ENCODE measurements around the gene IL13. TPM values are rescaled to one million over a fixed set of nuclear protein-coding genes. Genes with fewer than 3 reads are reported as not detected.

Gene IL13
- total RNA-seq, 1 donor from 2014 or later, result not detected

- no peak for TF ChIP-seq CTCF (IDR thresholded peaks at IDR 0.05; ENCODE audit: partially characterized antibody, unreplicated experiment)
- peaks cover 28% of the 10 kb centered on the region for H3K36me3 Mint-ChIP-seq (ENCODE audit: unreplicated experiment)
Measured at GRCh38 chr5:132644177-132644576, 13.8 kb upstream of the IL13 start.

GRCh38 chr5:132646583-132647266 lies 11.2 kb upstream of the IL13 start:
- H3K9me3 Mint-ChIP-seq (ENCODE audit: unreplicated experiment), result peaks cover 11% of the 10 kb centered on the region
- DNase-seq, result no peak
- H3K36me3 Mint-ChIP-seq (ENCODE audit: unreplicated experiment), result peaks cover 28% of the 10 kb centered on the region
- no peak overlapping the region for H3K27ac Mint-ChIP-seq (ENCODE audit: unreplicated experiment)
- no peaks in the 10 kb centered on the region for H3K4me1 Mint-ChIP-seq (ENCODE audit: low read depth, unreplicated experiment)
- no peak overlapping the region for H3K4me3 Mint-ChIP-seq (ENCODE audit: unreplicated experiment)
- TF ChIP-seq CTCF (IDR thresholded peaks at IDR 0.05; ENCODE audit: partially characterized antibody, unreplicated experiment), result no peak
- peaks cover 6% of the 10 kb centered on the region for H3K27me3 Mint-ChIP-seq (ENCODE audit: unreplicated experiment)

More at GRCh38 chr5:132644177-132644576, 13.8 kb upstream of the IL13 start:
- peaks cover 11% of the 10 kb centered on the region for H3K9me3 Mint-ChIP-seq (ENCODE audit: unreplicated experiment)
- DNase-seq, result no peak
- H3K4me1 Mint-ChIP-seq (ENCODE audit: low read depth, unreplicated experiment), result no peaks in the 10 kb centered on the region
- H3K27ac Mint-ChIP-seq (ENCODE audit: unreplicated experiment), result no peak overlapping the region
- no peak overlapping the region for H3K4me3 Mint-ChIP-seq (ENCODE audit: unreplicated experiment)
- peaks cover 6% of the 10 kb centered on the region for H3K27me3 Mint-ChIP-seq (ENCODE audit: unreplicated experiment)

GRCh38 chr5:132647473-132647872 lies 10.5 kb upstream of the IL13 start:
- Mint-ChIP-seq H3K4me1 (ENCODE audit: low read depth, unreplicated experiment) (no peaks in the 10 kb centered on the region), H3K9me3 (ENCODE audit: unreplicated experiment) (peaks cover 11% of the 10 kb centered on the region), H3K27me3 (ENCODE audit: unreplicated experiment) (peaks cover 6% of the 10 kb centered on the region), H3K36me3 (ENCODE audit: unreplicated experiment) (peaks cover 28% of the 10 kb centered on the region), H3K4me3 (ENCODE audit: unreplicated experiment) (no peak overlapping the region), H3K27ac (ENCODE audit: unreplicated experiment) (no peak overlapping the region)
- DNase-seq, result no peak
- no peak for TF ChIP-seq CTCF (IDR thresholded peaks at IDR 0.05; ENCODE audit: partially characterized antibody, unreplicated experiment)

GRCh38 chr5:132648355-132648754 lies 9.6 kb upstream of the IL13 start:
- Mint-ChIP-seq H3K4me3 (ENCODE audit: unreplicated experiment) (no peak overlapping the region), H3K9me3 (ENCODE audit: unreplicated experiment) (peaks cover 11% of the 10 kb centered on the region), H3K27me3 (ENCODE audit: unreplicated experiment) (peaks cover 6% of the 10 kb centered on the region), H3K36me3 (ENCODE audit: unreplicated experiment) (peaks cover 28% of the 10 kb centered on the region), H3K4me1 (ENCODE audit: low read depth, unreplicated experiment) (peaks cover under 1% of the 10 kb centered on the region), H3K27ac (ENCODE audit: unreplicated experiment) (no peak overlapping the region)
- DNase-seq, result no peak
- TF ChIP-seq CTCF (IDR thresholded peaks at IDR 0.05; ENCODE audit: partially characterized antibody, unreplicated experiment), result no peak

- TF ChIP-seq CTCF (IDR thresholded peaks at IDR 0.05; ENCODE audit: partially characterized antibody, unreplicated experiment), result no peak
- Mint-ChIP-seq H3K9me3 (ENCODE audit: unreplicated experiment) (peaks cover 8% of the 10 kb centered on the region), H3K27me3 (ENCODE audit: unreplicated experiment) (peaks cover 4% of the 10 kb centered on the region), H3K4me3 (ENCODE audit: unreplicated experiment) (no peak overlapping the region), H3K27ac (ENCODE audit: unreplicated experiment) (no peak overlapping the region), H3K36me3 (ENCODE audit: unreplicated experiment) (peaks cover 15% of the 10 kb centered on the region), H3K4me1 (ENCODE audit: low read depth, unreplicated experiment) (peaks cover 8% of the 10 kb centered on the region)
- no peak for DNase-seq
Measured at GRCh38 chr5:132651838-132652469, 6.0 kb upstream of the IL13 start.

Data from glutamatergic neuron (in vitro differentiated cells).